K562 (cell line): ENCODE data around the gene GJC2. TPM values are rescaled to one million over a fixed set of nuclear protein-coding genes. Genes with fewer than 3 reads are reported as not detected.

Experiments used
- ATAC-seq: fragments of 200-7000 bp; cut with Tn5 transposase; 3 replicates; pipeline ENCODE4 v1.9.1; 2020; ENCODE audit warnings: moderate library complexity
- BruUV-seq: library from RNA; stranded (reverse); fragments of 400-500 nt; replicated peaks from 2 replicates; lab custom pipeline; 2021; lab: Mats Ljungman, UMichigan
- CTCF ChIA-PET: fragments of 300-600 bp; formaldehyde crosslinking; extraction: SDS; loops from one replicate; lab custom pipeline; 2021; ENCODE audit warnings: low intra/inter-chr PET ratio; lab: Yijun Ruan, JAX
- POLR2A ChIA-PET: fragments of 300-600, 350-650 bp; sonication (Branson Sonifier 250); formaldehyde crosslinking; extraction: SDS; loops from one replicate; lab custom pipeline; 2021; ENCODE audit warnings: antibody characterized with exemption, inconsistent platforms; lab: Yijun Ruan, JAX
- DNase-seq, 4 experiments: peaks; one replicate each; pipeline versions ENCODE4 v3.0.0 to v3.0.0-alpha.2; 2011 to 2018; ENCODE audit warnings: low spot score in 3 of 4, mixed read lengths in 3 of 4; ENCODE audit errors: extremely low read depth in 1 of 4
- FAIRE-seq: peaks from 2 replicates; lab custom pipeline; 2011; peaks lifted over from hg19 to GRCh38; lab: Jason Lieb, UNC
- H2AFZ ChIP-seq: 2 replicates; pipeline ENCODE4 v1.6.0; 2011; ENCODE audit warnings: low read depth, low read length, control low read depth, inconsistent platforms
- H3K27ac ChIP-seq: fragments of 200-600 bp; 3 replicates; pipeline ENCODE4 v1.8.0; 2011; ENCODE audit warnings: low read depth, mild to moderate bottlenecking, control low read depth, inconsistent platforms, low read length, moderate library complexity, mixed read lengths; ENCODE audit errors: extremely low read depth
- H3K27me3 ChIP-seq, 2 experiments: fragments of 300-600 bp in 1 of 2; 2 replicates in 1 of 2; 3 replicates in 1 of 2; pipeline versions ENCODE4 v1.6.0 to v1.8.0; 2011; ENCODE audit warnings: inconsistent platforms in 2 of 2, low read length in 2 of 2, mild to moderate bottlenecking in 1 of 2, mixed read lengths in 1 of 2, moderate library complexity in 1 of 2; ENCODE audit not compliant: control insufficient read depth in 2 of 2, insufficient read depth in 2 of 2
- H3K36me3 ChIP-seq: fragments of 300-600 bp; 3 replicates; pipeline ENCODE4 v1.8.0; 2011; ENCODE audit warnings: mild to moderate bottlenecking, low read length, inconsistent platforms; ENCODE audit not compliant: control insufficient read depth, insufficient read depth
- H3K4me1 ChIP-seq, 2 experiments: fragments of 200-600 bp in 1 of 2; replicated peaks in 1 of 2; 2 replicates in 1 of 2; 3 replicates in 1 of 2; pipeline versions ENCODE4 v1.5.1 to v1.8.0; 2011; ENCODE audit warnings: inconsistent platforms in 2 of 2, low read length in 2 of 2, mild to moderate bottlenecking in 1 of 2, mixed read lengths in 1 of 2, moderate library complexity in 1 of 2; ENCODE audit not compliant: control insufficient read depth in 2 of 2, insufficient read depth in 2 of 2
- H3K4me2 ChIP-seq: 2 replicates; pipeline ENCODE4 v1.6.1; 2011; ENCODE audit warnings: low read length, control low read depth, inconsistent platforms, mixed read lengths; ENCODE audit not compliant: insufficient read depth
- H3K4me3 ChIP-seq: fragments of 200-600 bp; sonication (generic), shearing (Covaris generic); 2 replicates; pipeline ENCODE4 v1.5.1; 2016; ENCODE audit warnings: control low read depth, inconsistent platforms
- H3K79me2 ChIP-seq: fragments of 200-600 bp; 3 replicates; pipeline ENCODE4 v1.8.0; 2011; ENCODE audit warnings: low read length, inconsistent platforms; ENCODE audit not compliant: control insufficient read depth, insufficient read depth
- H3K9ac ChIP-seq, 2 experiments: 2 replicates each; pipeline versions ENCODE4 v1.6.0 to v1.6.1; 2011; ENCODE audit warnings: low read depth in 2 of 2, low read length in 2 of 2, control low read depth in 1 of 2, inconsistent platforms in 1 of 2, mild to moderate bottlenecking in 1 of 2, mixed read lengths in 1 of 2; ENCODE audit not compliant: insufficient read depth in 1 of 2
- H3K9me1 ChIP-seq: one replicate; pipeline ENCODE4 v1.6.0; 2011; ENCODE audit warnings: inconsistent platforms, mild to moderate bottlenecking, low read length, moderate library complexity; ENCODE audit not compliant: control insufficient read depth, insufficient read depth
- H3K9me3 ChIP-seq: replicated peaks from 2 replicates; pipeline ENCODE4 v1.5.1; 2011; ENCODE audit warnings: low read depth, low read length, inconsistent platforms; ENCODE audit not compliant: control insufficient read depth, insufficient read depth
- H4K20me1 ChIP-seq: replicated peaks from 2 replicates; pipeline ENCODE4 v1.6.1; 2011; ENCODE audit warnings: low read length, inconsistent platforms, mixed read lengths; ENCODE audit not compliant: control insufficient read depth, insufficient read depth
- MTA2 ChIP-seq: fragments of 450-650 bp; IDR thresholded peaks from 2 replicates; pipeline ENCODE4 v1.6.1; 2016; ENCODE audit warnings: low read depth
- RAD51 ChIP-seq: fragments of 450-650 bp; IDR thresholded peaks from 2 replicates; pipeline ENCODE4 v1.7.1; 2016; ENCODE audit warnings: low read depth, mild to moderate bottlenecking, borderline replicate concordance
- SP2 ChIP-seq: IDR thresholded peaks from 2 replicates; pipeline ENCODE4 v1.6.1; 2011; ENCODE audit warnings: mild to moderate bottlenecking, low read depth, low read length, moderate library complexity; ENCODE audit not compliant: poor library complexity, severe bottlenecking; ENCODE audit errors: extremely low read depth
- WGBS: fragments of 100-300 bp; shearing (Covaris generic); methylation state at CpG from one replicate; pipeline ENCODE4 v1.1.6; 2016; ENCODE audit warnings: low coverage, mixed read lengths; ENCODE audit not compliant: insufficient coverage; ENCODE audit errors: missing lambda C conversion rate; 5-methylcytosine and 5-hydroxymethylcytosine counted together
- in situ Hi-C: fragments of 300-500 bp; cut with MboI; formaldehyde crosslinking; loops from 4 replicates; pipeline ENCODE4 v1.15.0; 2018; ENCODE audit warnings: inconsistent platforms, mixed read lengths
- intact Hi-C: fragments of 100-400 bp; cut with micrococcal nuclease; formaldehyde crosslinking; loops from 2 replicates; pipeline ENCODE4 v1.14.2; 2022
- polyA plus RNA-seq, 8 experiments: library from polyadenylated mRNA; depleted of rRNA in 4 of 8; stranded (reverse) in 5 of 8; unstranded in 3 of 8; fragments of >200 nt; fragmentation: Nextera tagmentation in 2 of 8; fragmentation: Illumina TruSeq in 1 of 8; extraction: Ambion mirVana in 2 of 8; extraction: Trizol in 1 of 8; gene quantifications; 2 replicates each; pipeline versions ENCODE4 v1.2.1 to v1.2.3, GENCODE V29; 2011 to 2014; ENCODE audit warnings: inconsistent platforms in 1 of 8, missing spikeins in 1 of 8
- total RNA-seq, 7 experiments: library from RNA; depleted of rRNA in 6 of 7; stranded (reverse); fragments of >200 nt in 6 of 7; fragmentation: Illumina TruSeq in 2 of 7; extraction: Trizol in 2 of 7; gene quantifications; 2 replicates each; pipeline versions ENCODE4 v1.2.1 to v1.2.3, GENCODE V29; 2011 to 2021; ENCODE audit warnings: low replicate concordance in 1 of 7
- TF ChIP-seq, protein P1 (sequence below): sonication (generic); formaldehyde crosslinking; IDR thresholded peaks from 2 replicates; pipeline ENCODE4 v1.9.0; 2022; ENCODE audit warnings: mild to moderate bottlenecking, missing genetic modification reagents
- TF ChIP-seq, protein P2 (sequence below): sonication (generic); formaldehyde crosslinking; IDR thresholded peaks from 2 replicates; pipeline ENCODE4 v1.5.0; 2020; ENCODE audit warnings: missing genetic modification reagents
- TF ChIP-seq, protein P3 (sequence below): sonication (generic); formaldehyde crosslinking; IDR thresholded peaks from 2 replicates; pipeline ENCODE4 v1.8.1; 2023; ENCODE audit warnings: mild to moderate bottlenecking, missing genetic modification reagents, moderate library complexity

The GJC2 gene
- total and polyA plus RNA-seq, 9 of the 15 experiments (the other 6 are each of a cell fraction or from before 2014, with no cell fraction given), result 0.03 to 0.62 (median 0.11) TPM; not detected in 2

DNA sequence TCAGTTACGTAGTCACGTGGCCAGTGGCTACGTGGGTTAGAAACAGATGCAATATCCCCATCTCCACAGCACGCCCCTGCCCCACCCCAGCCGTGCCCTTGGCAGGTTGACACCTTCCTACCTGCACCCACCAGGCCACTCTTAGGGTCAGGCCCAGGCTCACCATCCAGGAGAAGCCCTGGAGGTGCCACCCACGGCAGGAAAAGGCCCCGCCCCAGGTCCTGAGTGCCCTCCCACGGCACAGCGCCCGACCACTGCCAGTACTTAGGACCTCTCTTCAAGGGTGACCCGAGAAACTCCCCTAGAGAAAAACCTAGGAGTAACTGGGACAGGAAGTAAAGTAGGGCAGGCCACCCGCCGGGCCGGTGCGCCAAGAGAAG, 48.1 kb upstream of the GJC2 start:
- Histone ChIP-seq H3K79me2 (peaks cover 51% of the 10 kb centered on the region), H3K4me1 (peaks cover 15 to 62% of the 10 kb centered on the region in 2 experiments), H3K36me3 (peaks cover 64% of the 10 kb centered on the region; the same call in 2 of the 3 replicates), H3K4me3 (peak overlapping the region; percentile 100), H3K9me3 (peaks cover 5% of the 10 kb centered on the region; the same call in 1 of the 2 replicates), H4K20me1 (peaks cover 31% of the 10 kb centered on the region), H3K9ac (peak overlapping the region; percentile 87 to 98; a peak in 3 of 4 replicates), H3K27ac (0 out of 3 replicates have a peak overlapping the region, but pooled peaks have one; percentile 3), H3K9me1 (peaks cover 3% of the 10 kb centered on the region), H3K4me2 (peak overlapping the region; percentile 94), H3K27me3 (no peaks in the 10 kb centered on the region), H2AFZ (no peak overlapping the region)
- no peak for FAIRE-seq
- in situ Hi-C loops (no loop called here), intact Hi-C loops (loop anchor here (2.0 kb wide), 1 partner anchor 17 kb away; no protein-coding TSS in a partner anchor)
- DNase-seq, result peak in 2 of 4 experiments; percentile 30 to 32
- POLR2A ChIA-PET, result interaction anchor here (1.1 to 6.0 kb wide), 4 partner anchors 9 to 128 kb away, joined by 3 to 92 read pairs (median 14); partner anchors contain the start of gene MRPL55
- 32% methylated on average over 15 of the region's 15 CpGs for WGBS
- CTCF ChIA-PET, result no interaction called here
- BruUV-seq, result no TSS peak
- no peak for ATAC-seq
- TF ChIP-seq, protein P1, sequence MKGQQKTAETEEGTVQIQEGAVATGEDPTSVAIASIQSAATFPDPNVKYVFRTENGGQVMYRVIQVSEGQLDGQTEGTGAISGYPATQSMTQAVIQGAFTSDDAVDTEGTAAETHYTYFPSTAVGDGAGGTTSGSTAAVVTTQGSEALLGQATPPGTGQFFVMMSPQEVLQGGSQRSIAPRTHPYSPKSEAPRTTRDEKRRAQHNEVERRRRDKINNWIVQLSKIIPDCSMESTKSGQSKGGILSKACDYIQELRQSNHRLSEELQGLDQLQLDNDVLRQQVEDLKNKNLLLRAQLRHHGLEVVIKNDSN (CRISPR knock-in tag), result peak; percentile 80
- TF ChIP-seq, protein P2, sequence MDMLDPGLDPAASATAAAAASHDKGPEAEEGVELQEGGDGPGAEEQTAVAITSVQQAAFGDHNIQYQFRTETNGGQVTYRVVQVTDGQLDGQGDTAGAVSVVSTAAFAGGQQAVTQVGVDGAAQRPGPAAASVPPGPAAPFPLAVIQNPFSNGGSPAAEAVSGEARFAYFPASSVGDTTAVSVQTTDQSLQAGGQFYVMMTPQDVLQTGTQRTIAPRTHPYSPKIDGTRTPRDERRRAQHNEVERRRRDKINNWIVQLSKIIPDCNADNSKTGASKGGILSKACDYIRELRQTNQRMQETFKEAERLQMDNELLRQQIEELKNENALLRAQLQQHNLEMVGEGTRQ (CRISPR knock-in tag), result 0 out of 2 replicates have a peak, but pooled peaks have one; percentile 53
- no peak for TF ChIP-seq SP2
- TF ChIP-seq MTA2, result no peak
- TF ChIP-seq, protein P3, sequence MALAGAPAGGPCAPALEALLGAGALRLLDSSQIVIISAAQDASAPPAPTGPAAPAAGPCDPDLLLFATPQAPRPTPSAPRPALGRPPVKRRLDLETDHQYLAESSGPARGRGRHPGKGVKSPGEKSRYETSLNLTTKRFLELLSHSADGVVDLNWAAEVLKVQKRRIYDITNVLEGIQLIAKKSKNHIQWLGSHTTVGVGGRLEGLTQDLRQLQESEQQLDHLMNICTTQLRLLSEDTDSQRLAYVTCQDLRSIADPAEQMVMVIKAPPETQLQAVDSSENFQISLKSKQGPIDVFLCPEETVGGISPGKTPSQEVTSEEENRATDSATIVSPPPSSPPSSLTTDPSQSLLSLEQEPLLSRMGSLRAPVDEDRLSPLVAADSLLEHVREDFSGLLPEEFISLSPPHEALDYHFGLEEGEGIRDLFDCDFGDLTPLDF, result 0 out of 2 replicates have a peak, but pooled peaks have one; percentile 36
- TF ChIP-seq RAD51, result 0 out of 2 replicates have a peak, but pooled peaks have one; percentile 45
